IMR-90 (cell line): ENCODE measurements around the gene CDH15.

Source experiments
- CEBPB ChIP-seq: IDR thresholded peaks from 2 replicates; pipeline ENCODE4 v1.6.1; 2012; ENCODE audit warnings: low read depth, low read length, improper control_type of control experiment
- FOS ChIP-seq: fragments of 150-350 bp; IDR thresholded peaks from 2 replicates; pipeline ENCODE4 v1.6.1; 2016; ENCODE audit warnings: low read depth, low read length
- POLR2A ChIP-seq: IDR thresholded peaks from 2 replicates; pipeline ENCODE4 v1.6.1; 2012; ENCODE audit warnings: mild to moderate bottlenecking, low read depth, low read length
- RAD21 ChIP-seq: IDR thresholded peaks from 2 replicates; pipeline ENCODE4 v1.6.1; 2012; ENCODE audit warnings: low read length, improper control_type of control experiment
- RCOR1 ChIP-seq: IDR thresholded peaks from 2 replicates; pipeline ENCODE4 v1.6.1; 2012; ENCODE audit warnings: mild to moderate bottlenecking, low read length, improper control_type of control experiment; ENCODE audit not compliant: insufficient replicate concordance
- SMC3 ChIP-seq: fragments of 150-350 bp; IDR thresholded peaks from 2 replicates; pipeline ENCODE4 v1.6.1; 2016; ENCODE audit warnings: low read depth, mild to moderate bottlenecking, antibody characterized with exemption, low read length, moderate library complexity
- TF ChIP-seq, protein P1 (sequence below): conservative IDR thresholded peaks from 2 replicates; pipeline ENCODE4 v1.5.1; 2012; ENCODE audit warnings: mild to moderate bottlenecking, low read depth, low read length, improper control_type of control experiment

DNA sequence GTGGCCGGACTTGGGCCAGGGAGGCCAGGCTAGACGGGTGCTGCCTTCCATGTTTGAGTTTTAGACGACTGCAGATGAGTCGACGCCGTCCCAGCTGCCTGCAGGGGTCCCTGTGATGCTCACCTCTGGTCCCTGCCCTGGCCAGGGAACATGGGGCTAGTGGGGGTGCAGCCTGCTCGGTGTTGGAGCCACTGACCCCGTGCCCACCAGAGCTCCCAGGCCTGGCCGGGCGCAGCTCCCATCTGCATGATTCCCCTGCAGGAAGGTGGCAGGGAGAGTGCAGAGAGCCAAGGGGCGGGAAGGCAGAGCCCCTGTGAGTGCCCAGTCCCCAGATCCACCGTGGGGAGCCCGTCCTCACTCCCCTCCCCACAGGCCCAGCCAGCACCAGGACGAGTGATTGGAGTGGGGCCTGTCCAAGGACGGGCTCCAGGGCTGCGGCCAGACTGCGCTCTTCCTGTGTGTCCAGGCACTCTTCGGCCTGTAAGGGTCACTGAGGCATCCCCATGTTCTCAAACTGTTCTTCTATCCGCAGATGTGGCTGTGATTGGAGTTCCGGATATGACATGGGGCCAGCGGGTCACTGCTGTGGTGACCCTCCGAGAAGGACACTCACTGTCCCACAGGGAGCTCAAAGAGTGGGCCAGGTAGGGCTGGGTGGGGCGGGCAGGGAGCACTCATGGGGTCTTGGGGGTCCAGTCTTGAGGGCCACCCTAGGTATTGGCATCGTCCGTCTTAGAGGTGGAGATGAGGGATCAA, 26.0 kb upstream of the CDH15 start:
- TF ChIP-seq, protein P1, sequence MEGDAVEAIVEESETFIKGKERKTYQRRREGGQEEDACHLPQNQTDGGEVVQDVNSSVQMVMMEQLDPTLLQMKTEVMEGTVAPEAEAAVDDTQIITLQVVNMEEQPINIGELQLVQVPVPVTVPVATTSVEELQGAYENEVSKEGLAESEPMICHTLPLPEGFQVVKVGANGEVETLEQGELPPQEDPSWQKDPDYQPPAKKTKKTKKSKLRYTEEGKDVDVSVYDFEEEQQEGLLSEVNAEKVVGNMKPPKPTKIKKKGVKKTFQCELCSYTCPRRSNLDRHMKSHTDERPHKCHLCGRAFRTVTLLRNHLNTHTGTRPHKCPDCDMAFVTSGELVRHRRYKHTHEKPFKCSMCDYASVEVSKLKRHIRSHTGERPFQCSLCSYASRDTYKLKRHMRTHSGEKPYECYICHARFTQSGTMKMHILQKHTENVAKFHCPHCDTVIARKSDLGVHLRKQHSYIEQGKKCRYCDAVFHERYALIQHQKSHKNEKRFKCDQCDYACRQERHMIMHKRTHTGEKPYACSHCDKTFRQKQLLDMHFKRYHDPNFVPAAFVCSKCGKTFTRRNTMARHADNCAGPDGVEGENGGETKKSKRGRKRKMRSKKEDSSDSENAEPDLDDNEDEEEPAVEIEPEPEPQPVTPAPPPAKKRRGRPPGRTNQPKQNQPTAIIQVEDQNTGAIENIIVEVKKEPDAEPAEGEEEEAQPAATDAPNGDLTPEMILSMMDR: no peak
- TF ChIP-seq POLR2A (no peak), SMC3 (no peak), CEBPB (no peak), RAD21 (no peak), FOS (no peak), RCOR1 (no peak)
